ENCODE data around the gene MRPS18A.

The MRPS18A gene

GRCh38 chr6:43682724-43683429, 4.7 kb downstream of the MRPS18A start:
- Histone ChIP-seq H3K27me3 (ENCODE audit: control insufficient read depth, insufficient read depth, low read length) (no peaks in the 10 kb centered on the region), H3K9ac (ENCODE audit: low read length) (no peak overlapping the region), H3K4me3 (ENCODE audit: low read length) (no peak overlapping the region), H3K4me1 (ENCODE audit: control insufficient read depth, insufficient read depth, low read length) (peaks cover 5% of the 10 kb centered on the region), H3K36me3 (ENCODE audit: control insufficient read depth, insufficient read depth, low read length) (peaks cover 4% of the 10 kb centered on the region), H3K27ac (ENCODE audit: low read depth, low read length) (no peak overlapping the region)

- Histone ChIP-seq H3K9ac (ENCODE audit: low read length) (no peak overlapping the region), H3K27me3 (ENCODE audit: control insufficient read depth, insufficient read depth, low read length) (no peaks in the 10 kb centered on the region), H3K4me1 (ENCODE audit: control insufficient read depth, insufficient read depth, low read length) (no peaks in the 10 kb centered on the region), H3K36me3 (ENCODE audit: control insufficient read depth, insufficient read depth, low read length) (peaks cover 12% of the 10 kb centered on the region), H3K27ac (ENCODE audit: low read depth, low read length) (no peak overlapping the region), H3K4me3 (ENCODE audit: low read length) (no peak overlapping the region)
These were observed 6.3 kb downstream of the MRPS18A start for GRCh38 chr6:43681303-43681702.

- Histone ChIP-seq H3K9ac (ENCODE audit: low read length) (no peak overlapping the region), H3K4me1 (ENCODE audit: control insufficient read depth, insufficient read depth, low read length) (no peaks in the 10 kb centered on the region), H3K36me3 (ENCODE audit: control insufficient read depth, insufficient read depth, low read length) (peaks cover 15% of the 10 kb centered on the region), H3K27me3 (ENCODE audit: control insufficient read depth, insufficient read depth, low read length) (no peaks in the 10 kb centered on the region), H3K4me3 (ENCODE audit: low read length) (no peak overlapping the region), H3K27ac (ENCODE audit: low read depth, low read length) (no peak overlapping the region)
These were observed 7.0 kb downstream of the MRPS18A start for GRCh38 chr6:43680308-43681200.

- Histone ChIP-seq H3K36me3 (ENCODE audit: control insufficient read depth, insufficient read depth, low read length) (peaks cover 30% of the 10 kb centered on the region), H3K4me1 (ENCODE audit: control insufficient read depth, insufficient read depth, low read length) (no peaks in the 10 kb centered on the region), H3K9ac (ENCODE audit: low read length) (no peak overlapping the region), H3K27ac (ENCODE audit: low read depth, low read length) (no peak overlapping the region), H3K4me3 (ENCODE audit: low read length) (no peak overlapping the region), H3K27me3 (ENCODE audit: control insufficient read depth, insufficient read depth, low read length) (no peaks in the 10 kb centered on the region)
These were observed 8.5 kb downstream of the MRPS18A start for GRCh38 chr6:43679057-43679456.

- H3K4me3 ChIP-seq (ENCODE audit: low read length), result no peak overlapping the region
- peaks cover 33% of the 10 kb centered on the region for H3K36me3 ChIP-seq (ENCODE audit: control insufficient read depth, insufficient read depth, low read length)
- no peak overlapping the region for H3K9ac ChIP-seq (ENCODE audit: low read length)
- no peaks in the 10 kb centered on the region for H3K27me3 ChIP-seq (ENCODE audit: control insufficient read depth, insufficient read depth, low read length)
- no peaks in the 10 kb centered on the region for H3K4me1 ChIP-seq (ENCODE audit: control insufficient read depth, insufficient read depth, low read length)
- H3K27ac ChIP-seq (ENCODE audit: low read depth, low read length), result no peak overlapping the region
These were observed 9.2 kb downstream of the MRPS18A start for GRCh38 chr6:43678341-43678740.

- no peak overlapping the region for H3K4me3 ChIP-seq (ENCODE audit: low read length)
- no peaks in the 10 kb centered on the region for H3K27me3 ChIP-seq (ENCODE audit: control insufficient read depth, insufficient read depth, low read length)
- no peak overlapping the region for H3K27ac ChIP-seq (ENCODE audit: low read depth, low read length)
- H3K4me1 ChIP-seq (ENCODE audit: control insufficient read depth, insufficient read depth, low read length), result no peaks in the 10 kb centered on the region
- H3K36me3 ChIP-seq (ENCODE audit: control insufficient read depth, insufficient read depth, low read length), result peaks cover 33% of the 10 kb centered on the region
- no peak overlapping the region for H3K9ac ChIP-seq (ENCODE audit: low read length)
These were observed 9.8 kb downstream of the MRPS18A start for GRCh38 chr6:43677759-43678158.

GRCh38 chr6:43676962-43677606, 10.5 kb downstream of the MRPS18A start:
- H3K4me3 ChIP-seq (ENCODE audit: low read length), result no peak overlapping the region
- H3K4me1 ChIP-seq (ENCODE audit: control insufficient read depth, insufficient read depth, low read length), result no peaks in the 10 kb centered on the region
- no peak overlapping the region for H3K9ac ChIP-seq (ENCODE audit: low read length)
- peaks cover 33% of the 10 kb centered on the region for H3K36me3 ChIP-seq (ENCODE audit: control insufficient read depth, insufficient read depth, low read length)
- no peak overlapping the region for H3K27ac ChIP-seq (ENCODE audit: low read depth, low read length)
- H3K27me3 ChIP-seq (ENCODE audit: control insufficient read depth, insufficient read depth, low read length), result no peaks in the 10 kb centered on the region

- Histone ChIP-seq H3K9ac (ENCODE audit: low read length) (no peak overlapping the region), H3K4me3 (ENCODE audit: low read length) (no peak overlapping the region), H3K27me3 (ENCODE audit: control insufficient read depth, insufficient read depth, low read length) (no peaks in the 10 kb centered on the region), H3K4me1 (ENCODE audit: control insufficient read depth, insufficient read depth, low read length) (peaks cover 2% of the 10 kb centered on the region), H3K36me3 (ENCODE audit: control insufficient read depth, insufficient read depth, low read length) (peaks cover 45% of the 10 kb centered on the region), H3K27ac (ENCODE audit: low read depth, low read length) (no peak overlapping the region)
These were observed 12.7 kb downstream of the MRPS18A start for GRCh38 chr6:43674921-43675320.

- H3K9ac ChIP-seq (ENCODE audit: low read length), result no peak overlapping the region
- H3K36me3 ChIP-seq (ENCODE audit: control insufficient read depth, insufficient read depth, low read length), result peaks cover 45% of the 10 kb centered on the region
- H3K27me3 ChIP-seq (ENCODE audit: control insufficient read depth, insufficient read depth, low read length), result no peaks in the 10 kb centered on the region
- H3K4me3 ChIP-seq (ENCODE audit: low read length), result no peak overlapping the region
- H3K4me1 ChIP-seq (ENCODE audit: control insufficient read depth, insufficient read depth, low read length), result peaks cover 4% of the 10 kb centered on the region
- H3K27ac ChIP-seq (ENCODE audit: low read depth, low read length), result no peak overlapping the region
These were observed 13.3 kb downstream of the MRPS18A start for GRCh38 chr6:43674291-43674690.

- H3K9ac ChIP-seq (ENCODE audit: low read length), result no peak overlapping the region
- peaks cover 44% of the 10 kb centered on the region for H3K36me3 ChIP-seq (ENCODE audit: control insufficient read depth, insufficient read depth, low read length)
- peaks cover 11% of the 10 kb centered on the region for H3K4me1 ChIP-seq (ENCODE audit: control insufficient read depth, insufficient read depth, low read length)
- H3K27me3 ChIP-seq (ENCODE audit: control insufficient read depth, insufficient read depth, low read length), result no peaks in the 10 kb centered on the region
- H3K27ac ChIP-seq (ENCODE audit: low read depth, low read length), result no peak overlapping the region
- no peak overlapping the region for H3K4me3 ChIP-seq (ENCODE audit: low read length)
These were observed 14.0 kb downstream of the MRPS18A start for GRCh38 chr6:43673444-43674084.

- Histone ChIP-seq H3K4me3 (ENCODE audit: low read length) (no peak overlapping the region), H3K36me3 (ENCODE audit: control insufficient read depth, insufficient read depth, low read length) (peaks cover 40% of the 10 kb centered on the region), H3K27ac (ENCODE audit: low read depth, low read length) (no peak overlapping the region), H3K4me1 (ENCODE audit: control insufficient read depth, insufficient read depth, low read length) (peaks cover 23% of the 10 kb centered on the region), H3K27me3 (ENCODE audit: control insufficient read depth, insufficient read depth, low read length) (no peaks in the 10 kb centered on the region), H3K9ac (ENCODE audit: low read length) (no peak overlapping the region)
These were observed 15.5 kb downstream of the MRPS18A start for GRCh38 chr6:43671801-43672690.
